Measurements from ENCODE around the gene GNG13.

GNG13 gene

DNA sequence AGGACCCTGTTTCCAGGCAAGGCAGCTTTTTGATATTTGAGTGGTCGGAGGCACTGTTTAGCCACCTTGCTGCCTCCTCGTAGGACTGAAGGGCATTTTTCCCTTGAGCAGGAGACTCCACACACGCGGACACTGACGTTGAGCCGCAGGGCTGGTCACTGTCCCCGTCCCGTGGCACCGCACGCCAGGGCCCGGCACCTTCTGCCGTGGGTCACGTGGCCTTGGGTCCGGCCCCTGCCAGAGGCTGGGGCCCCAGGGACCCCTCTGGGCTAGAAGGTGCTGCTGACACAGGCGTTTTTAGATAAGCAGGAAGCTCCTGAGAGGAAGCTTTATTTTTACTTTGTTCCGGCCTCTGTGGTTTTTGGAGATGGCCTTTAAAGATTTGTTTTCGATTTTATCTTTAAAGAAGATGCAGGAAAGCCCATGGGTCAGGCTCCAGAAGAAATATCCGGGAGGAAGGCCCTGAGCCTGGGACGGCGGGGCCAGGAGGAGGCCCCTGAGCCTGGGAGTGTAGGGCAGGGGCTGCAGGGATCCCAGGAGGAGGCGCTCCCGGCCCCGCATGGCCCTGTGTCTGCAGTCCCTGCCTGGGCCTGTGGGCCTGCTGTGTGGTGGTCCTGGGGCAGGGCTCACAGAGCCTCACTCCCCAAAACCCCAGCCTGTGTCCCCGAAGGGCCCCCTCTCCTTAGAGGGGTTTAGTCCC, 30.5 kb upstream of the GNG13 start:
- DNase-seq (ENCODE audit: low read depth in 1 of 2, low spot score in 1 of 2) = no peak
- no peak for TF ChIP-seq POLR2AphosphoS5 (IDR thresholded peaks at IDR 0.05; ENCODE audit: low read depth)
- TF ChIP-seq GABPA (IDR thresholded peaks at IDR 0.05; ENCODE audit: low read depth) = no peak
- TF ChIP-seq, protein P1, sequence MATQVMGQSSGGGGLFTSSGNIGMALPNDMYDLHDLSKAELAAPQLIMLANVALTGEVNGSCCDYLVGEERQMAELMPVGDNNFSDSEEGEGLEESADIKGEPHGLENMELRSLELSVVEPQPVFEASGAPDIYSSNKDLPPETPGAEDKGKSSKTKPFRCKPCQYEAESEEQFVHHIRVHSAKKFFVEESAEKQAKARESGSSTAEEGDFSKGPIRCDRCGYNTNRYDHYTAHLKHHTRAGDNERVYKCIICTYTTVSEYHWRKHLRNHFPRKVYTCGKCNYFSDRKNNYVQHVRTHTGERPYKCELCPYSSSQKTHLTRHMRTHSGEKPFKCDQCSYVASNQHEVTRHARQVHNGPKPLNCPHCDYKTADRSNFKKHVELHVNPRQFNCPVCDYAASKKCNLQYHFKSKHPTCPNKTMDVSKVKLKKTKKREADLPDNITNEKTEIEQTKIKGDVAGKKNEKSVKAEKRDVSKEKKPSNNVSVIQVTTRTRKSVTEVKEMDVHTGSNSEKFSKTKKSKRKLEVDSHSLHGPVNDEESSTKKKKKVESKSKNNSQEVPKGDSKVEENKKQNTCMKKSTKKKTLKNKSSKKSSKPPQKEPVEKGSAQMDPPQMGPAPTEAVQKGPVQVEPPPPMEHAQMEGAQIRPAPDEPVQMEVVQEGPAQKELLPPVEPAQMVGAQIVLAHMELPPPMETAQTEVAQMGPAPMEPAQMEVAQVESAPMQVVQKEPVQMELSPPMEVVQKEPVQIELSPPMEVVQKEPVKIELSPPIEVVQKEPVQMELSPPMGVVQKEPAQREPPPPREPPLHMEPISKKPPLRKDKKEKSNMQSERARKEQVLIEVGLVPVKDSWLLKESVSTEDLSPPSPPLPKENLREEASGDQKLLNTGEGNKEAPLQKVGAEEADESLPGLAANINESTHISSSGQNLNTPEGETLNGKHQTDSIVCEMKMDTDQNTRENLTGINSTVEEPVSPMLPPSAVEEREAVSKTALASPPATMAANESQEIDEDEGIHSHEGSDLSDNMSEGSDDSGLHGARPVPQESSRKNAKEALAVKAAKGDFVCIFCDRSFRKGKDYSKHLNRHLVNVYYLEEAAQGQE (IDR thresholded peaks at IDR 0.05; ENCODE audit: insufficient replicate concordance, low read depth) = no peak
- TF ChIP-seq, protein P2, sequence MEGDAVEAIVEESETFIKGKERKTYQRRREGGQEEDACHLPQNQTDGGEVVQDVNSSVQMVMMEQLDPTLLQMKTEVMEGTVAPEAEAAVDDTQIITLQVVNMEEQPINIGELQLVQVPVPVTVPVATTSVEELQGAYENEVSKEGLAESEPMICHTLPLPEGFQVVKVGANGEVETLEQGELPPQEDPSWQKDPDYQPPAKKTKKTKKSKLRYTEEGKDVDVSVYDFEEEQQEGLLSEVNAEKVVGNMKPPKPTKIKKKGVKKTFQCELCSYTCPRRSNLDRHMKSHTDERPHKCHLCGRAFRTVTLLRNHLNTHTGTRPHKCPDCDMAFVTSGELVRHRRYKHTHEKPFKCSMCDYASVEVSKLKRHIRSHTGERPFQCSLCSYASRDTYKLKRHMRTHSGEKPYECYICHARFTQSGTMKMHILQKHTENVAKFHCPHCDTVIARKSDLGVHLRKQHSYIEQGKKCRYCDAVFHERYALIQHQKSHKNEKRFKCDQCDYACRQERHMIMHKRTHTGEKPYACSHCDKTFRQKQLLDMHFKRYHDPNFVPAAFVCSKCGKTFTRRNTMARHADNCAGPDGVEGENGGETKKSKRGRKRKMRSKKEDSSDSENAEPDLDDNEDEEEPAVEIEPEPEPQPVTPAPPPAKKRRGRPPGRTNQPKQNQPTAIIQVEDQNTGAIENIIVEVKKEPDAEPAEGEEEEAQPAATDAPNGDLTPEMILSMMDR (IDR thresholded peaks at IDR 0.05; ENCODE audit: insufficient read depth, low read length) = no peak
- no peak for TF ChIP-seq SPI1 (IDR thresholded peaks at IDR 0.05; ENCODE audit: borderline replicate concordance, low read depth)

DNA sequence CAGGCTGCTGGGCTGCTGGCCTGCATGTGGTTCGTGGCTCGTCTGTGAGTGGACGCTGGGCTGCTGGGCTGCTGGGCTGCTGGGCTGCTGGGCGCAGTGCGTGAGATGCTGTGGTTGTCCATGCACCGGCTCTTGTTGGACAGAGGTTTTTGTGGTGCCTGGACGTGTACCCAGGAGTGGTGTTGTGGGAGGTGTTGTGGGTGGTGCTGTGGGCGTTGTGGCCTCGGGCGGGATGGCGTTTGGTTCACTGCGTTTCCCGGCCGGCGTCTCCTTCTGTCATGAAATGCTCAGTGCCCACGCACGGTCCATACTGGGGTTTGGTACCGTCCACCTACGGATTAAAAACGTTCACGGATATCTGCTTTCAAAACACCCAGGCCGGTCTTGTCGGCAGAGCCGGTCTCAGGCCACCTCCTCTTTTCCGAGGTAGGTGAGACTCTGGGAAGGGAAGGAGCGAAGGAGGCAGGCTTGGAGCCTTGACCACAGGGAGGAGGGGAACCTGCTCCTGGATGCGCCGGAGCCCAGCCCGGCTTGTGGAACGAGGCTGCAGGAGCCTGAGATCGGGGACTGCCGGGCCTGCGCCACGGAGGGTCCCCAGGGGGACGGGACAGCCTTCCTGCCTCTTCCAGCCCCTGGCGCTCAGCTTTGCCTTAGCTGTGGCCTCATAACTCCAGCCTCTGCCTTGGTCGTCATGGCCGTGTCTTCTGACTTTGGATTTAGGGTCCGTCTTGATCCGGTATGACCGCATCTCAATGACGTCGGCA, 29.8 kb upstream of the GNG13 start:
- Histone ChIP-seq H3K4me3 (replicated peaks; ENCODE audit: insufficient read depth, low read length) (no peak overlapping the region), H3K27ac (replicated peaks) (no peak overlapping the region), H3K27me3 (ENCODE audit: insufficient read depth, poor library complexity, severe bottlenecking) (peaks cover 19% of the 10 kb centered on the region)
- TF ChIP-seq, protein P2 (IDR thresholded peaks at IDR 0.05; ENCODE audit: insufficient read depth, low read length) = no peak
- TF ChIP-seq, protein P1 (IDR thresholded peaks at IDR 0.05; ENCODE audit: insufficient replicate concordance, low read depth) = no peak
- TF ChIP-seq SPI1 (IDR thresholded peaks at IDR 0.05; ENCODE audit: borderline replicate concordance, low read depth) (no peak), POLR2AphosphoS5 (IDR thresholded peaks at IDR 0.05; ENCODE audit: low read depth) (no peak), GABPA (IDR thresholded peaks at IDR 0.05; ENCODE audit: low read depth) (no peak)
- no peak for DNase-seq (ENCODE audit: low read depth in 1 of 2, low spot score in 1 of 2)

More for the DNA sequence above, 30.5 kb upstream of the GNG13 start:
- no peak overlapping the region for H3K4me3 ChIP-seq (replicated peaks; ENCODE audit: insufficient read depth, low read length)
- no peak overlapping the region for H3K27ac ChIP-seq (replicated peaks)
- peaks cover 19% of the 10 kb centered on the region for H3K27me3 ChIP-seq (ENCODE audit: insufficient read depth, poor library complexity, severe bottlenecking)

DNA sequence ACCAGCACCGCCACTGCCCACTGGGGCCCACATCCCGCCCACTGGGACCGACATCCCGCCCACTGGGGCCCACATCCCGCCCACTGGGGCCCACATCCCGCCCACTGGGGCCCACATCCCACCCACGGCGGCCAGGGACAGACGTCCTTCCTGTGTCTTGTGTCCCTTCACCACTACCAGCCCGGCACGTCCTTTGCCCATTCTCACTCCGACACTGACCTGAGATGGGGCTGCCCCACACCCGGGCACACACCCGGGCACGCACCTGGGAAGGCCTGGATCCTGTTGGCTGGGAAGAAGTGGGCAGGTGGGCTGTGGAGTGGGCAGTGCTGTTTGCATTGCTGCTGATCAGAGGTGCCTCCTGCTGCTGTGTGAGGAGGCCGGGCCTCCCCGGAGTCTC, 28.4 kb upstream of the GNG13 start:
- DNase-seq (ENCODE audit: low read depth in 1 of 2, low spot score in 1 of 2) = no peak
- Histone ChIP-seq H3K27ac (replicated peaks) (no peak overlapping the region), H3K27me3 (ENCODE audit: insufficient read depth, poor library complexity, severe bottlenecking) (peaks cover 19% of the 10 kb centered on the region), H3K4me3 (replicated peaks; ENCODE audit: insufficient read depth, low read length) (no peak overlapping the region)
- TF ChIP-seq, protein P1 (IDR thresholded peaks at IDR 0.05; ENCODE audit: insufficient replicate concordance, low read depth) = no peak
- TF ChIP-seq GABPA (IDR thresholded peaks at IDR 0.05; ENCODE audit: low read depth) = no peak
- TF ChIP-seq, protein P2 (IDR thresholded peaks at IDR 0.05; ENCODE audit: insufficient read depth, low read length) = no peak
- TF ChIP-seq SPI1 (IDR thresholded peaks at IDR 0.05; ENCODE audit: borderline replicate concordance, low read depth) = no peak
- no peak for TF ChIP-seq POLR2AphosphoS5 (IDR thresholded peaks at IDR 0.05; ENCODE audit: low read depth)

All from HL-60 (cell line).